ENCODE measurements around the gene KCNQ5.

DNA sequence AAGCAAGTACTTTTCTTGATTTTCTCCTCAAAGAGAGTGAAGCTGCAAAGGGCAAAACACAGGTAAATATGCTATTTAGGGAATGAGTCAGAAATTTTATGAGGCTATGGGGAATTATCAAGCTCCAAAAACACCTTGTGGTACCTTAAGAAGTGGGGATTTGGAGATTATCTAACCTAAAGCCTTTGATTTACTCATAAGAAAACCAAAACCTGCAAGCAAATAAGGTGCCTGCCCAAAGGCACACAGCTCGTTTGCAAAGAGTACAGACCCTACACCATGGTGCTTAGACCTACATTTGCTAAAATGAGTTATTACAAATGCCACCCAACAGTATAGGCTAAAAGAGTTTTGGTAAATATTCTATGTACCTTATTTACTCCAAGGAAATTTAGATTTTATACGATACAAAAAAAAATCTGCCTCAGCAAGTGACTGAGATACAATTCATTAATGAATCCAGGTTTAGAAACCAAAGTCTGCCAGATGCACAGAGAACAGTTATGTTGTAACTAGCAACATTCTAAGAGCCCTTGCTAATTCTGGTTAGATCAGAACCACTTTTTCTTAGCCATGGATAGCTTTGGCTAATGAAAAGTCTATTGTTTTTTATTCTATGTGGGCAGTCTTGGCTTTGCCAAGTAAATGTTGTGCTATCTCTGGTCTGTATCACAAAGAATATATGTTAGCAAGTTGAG, 501.9 kb downstream of the KCNQ5 start:
- TF ChIP-seq, protein P1, sequence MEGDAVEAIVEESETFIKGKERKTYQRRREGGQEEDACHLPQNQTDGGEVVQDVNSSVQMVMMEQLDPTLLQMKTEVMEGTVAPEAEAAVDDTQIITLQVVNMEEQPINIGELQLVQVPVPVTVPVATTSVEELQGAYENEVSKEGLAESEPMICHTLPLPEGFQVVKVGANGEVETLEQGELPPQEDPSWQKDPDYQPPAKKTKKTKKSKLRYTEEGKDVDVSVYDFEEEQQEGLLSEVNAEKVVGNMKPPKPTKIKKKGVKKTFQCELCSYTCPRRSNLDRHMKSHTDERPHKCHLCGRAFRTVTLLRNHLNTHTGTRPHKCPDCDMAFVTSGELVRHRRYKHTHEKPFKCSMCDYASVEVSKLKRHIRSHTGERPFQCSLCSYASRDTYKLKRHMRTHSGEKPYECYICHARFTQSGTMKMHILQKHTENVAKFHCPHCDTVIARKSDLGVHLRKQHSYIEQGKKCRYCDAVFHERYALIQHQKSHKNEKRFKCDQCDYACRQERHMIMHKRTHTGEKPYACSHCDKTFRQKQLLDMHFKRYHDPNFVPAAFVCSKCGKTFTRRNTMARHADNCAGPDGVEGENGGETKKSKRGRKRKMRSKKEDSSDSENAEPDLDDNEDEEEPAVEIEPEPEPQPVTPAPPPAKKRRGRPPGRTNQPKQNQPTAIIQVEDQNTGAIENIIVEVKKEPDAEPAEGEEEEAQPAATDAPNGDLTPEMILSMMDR (IDR thresholded peaks at IDR 0.05): no peak
- no peak for TF ChIP-seq POLR2A (IDR thresholded peaks at IDR 0.05)
